GM21390 (cell line): Measurements from ENCODE around the gene KRT80.

ENCODE experiments used
- ATAC-seq: cut with Tn5 transposase; IDR thresholded peaks from one replicate; pipeline ENCODE4 v1.9.1; 2021; ENCODE audit not compliant: unreplicated experiment

KRT80 gene

GRCh38 chr12:52181746-52182145, 10.1 kb downstream of the KRT80 start:
- ATAC-seq, result no peak

GRCh38 chr12:52180971-52181628, 10.7 kb downstream of the KRT80 start:
- no peak for ATAC-seq

- no peak for ATAC-seq
Measured at GRCh38 chr12:52179396-52179973, 12.3 kb downstream of the KRT80 start.

- ATAC-seq, result no peak
Measured at GRCh38 chr12:52178984-52179383, 12.8 kb downstream of the KRT80 start.

GRCh38 chr12:52178443-52178842, 13.4 kb downstream of the KRT80 start:
- ATAC-seq, result no peak

- ATAC-seq, result no peak
Measured at GRCh38 chr12:52175371-52176350, 16.2 kb downstream of the KRT80 start.

- no peak for ATAC-seq
Measured at GRCh38 chr12:52173526-52173925, 18.3 kb downstream of the KRT80 start.

- no peak for ATAC-seq
Measured at GRCh38 chr12:52172956-52173355, 18.9 kb downstream of the KRT80 start.

GRCh38 chr12:52171950-52172512, 19.8 kb downstream of the KRT80 start:
- ATAC-seq, result no peak

- no peak for ATAC-seq
Measured at GRCh38 chr12:52170827-52171226, 21.0 kb downstream of the KRT80 start.

GRCh38 chr12:52169886-52170285, 21.9 kb downstream of the KRT80 start:
- no peak for ATAC-seq

- no peak for ATAC-seq
Measured at GRCh38 chr12:52168019-52168717, 23.6 kb downstream of the KRT80 start.

- ATAC-seq, result no peak
Measured at GRCh38 chr12:52167526-52167925, 24.3 kb downstream of the KRT80 start.

- ATAC-seq, result no peak
Measured at GRCh38 chr12:52166672-52167071, 25.1 kb downstream of the KRT80 start.

- ATAC-seq, result no peak
Measured at GRCh38 chr12:52165096-52165855, 26.5 kb downstream of the KRT80 start.

GRCh38 chr12:52164624-52165023, 27.2 kb downstream of the KRT80 start:
- ATAC-seq, result no peak

- no peak for ATAC-seq
Measured at GRCh38 chr12:52162981-52163380, 28.8 kb downstream of the KRT80 start.

GRCh38 chr12:52160200-52160599, 31.6 kb downstream of the KRT80 start:
- ATAC-seq, result no peak

- ATAC-seq, result no peak
Measured at GRCh38 chr12:52157566-52158150, 34.2 kb downstream of the KRT80 start.
